ENCODE data around the gene KRTAP9-3. TPM values are rescaled to one million over a fixed set of nuclear protein-coding genes. Genes with fewer than 3 reads are reported as not detected.
"Not testable (repeated sequence)": the region's sequence is repeated elsewhere in the genome, so short reads cannot be mapped to it uniquely, and the experiment has no call there.

Gene KRTAP9-3
- total and polyA plus RNA-seq, 8 donors = not detected

DNA sequence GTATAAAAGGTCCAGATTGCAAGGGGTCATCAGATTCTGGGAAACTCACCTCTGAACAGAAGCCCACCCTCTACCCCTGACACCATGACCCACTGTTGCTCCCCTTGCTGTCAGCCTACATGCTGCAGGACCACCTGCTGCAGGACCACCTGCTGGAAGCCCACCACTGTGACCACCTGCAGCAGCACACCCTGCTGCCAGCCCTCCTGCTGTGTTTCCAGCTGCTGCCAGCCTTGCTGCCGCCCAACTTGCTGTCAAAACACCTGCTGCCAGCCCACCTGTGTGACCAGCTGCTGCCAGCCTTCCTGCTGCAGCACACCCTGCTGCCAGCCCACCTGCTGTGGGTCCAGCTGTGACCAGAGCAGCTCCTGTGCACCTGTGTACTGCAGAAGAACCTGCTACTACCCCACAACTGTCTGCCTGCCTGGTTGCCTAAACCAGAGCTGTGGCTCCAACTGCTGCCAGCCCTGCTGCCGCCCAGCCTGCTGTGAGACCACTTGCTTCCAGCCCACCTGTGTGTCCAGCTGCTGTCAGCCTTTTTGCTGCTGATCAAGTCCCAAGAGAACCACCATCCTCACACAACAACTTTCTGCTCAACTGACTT, 17.5 kb downstream of the KRTAP9-3 start, which contains the start of gene KRTAP9-4:
Gene KRTAP9-4 (plus strand): TSS at position 51 of the 604 bp plus-strand sequence. CDS start 34 bp downstream, at position 85.
- FAIRE-seq; H3K36me3 ChIP-seq; ATAC-seq; H3K27me3 ChIP-seq; intact Hi-C loops (cut with DNase I); H3K9me3 ChIP-seq; H3K4me3 ChIP-seq; H3K4me1 ChIP-seq; H3K27ac ChIP-seq: not testable (repeated sequence)
- 44 to 61% methylated on average over 1 to 2 of the region's 2 CpGs for WGBS, 2 donors
- DNase-seq = peak in 1 of 6 donors; percentile 15

GRCh38 chr17:41251261-41251660, 19.0 kb downstream of the KRTAP9-3 start:
- WGBS, 2 donors = 78 to 82% methylated on average over 1 of the region's 1 CpG
- no peak for ATAC-seq
- intact Hi-C loops (cut with DNase I) = no loop called here

DNA sequence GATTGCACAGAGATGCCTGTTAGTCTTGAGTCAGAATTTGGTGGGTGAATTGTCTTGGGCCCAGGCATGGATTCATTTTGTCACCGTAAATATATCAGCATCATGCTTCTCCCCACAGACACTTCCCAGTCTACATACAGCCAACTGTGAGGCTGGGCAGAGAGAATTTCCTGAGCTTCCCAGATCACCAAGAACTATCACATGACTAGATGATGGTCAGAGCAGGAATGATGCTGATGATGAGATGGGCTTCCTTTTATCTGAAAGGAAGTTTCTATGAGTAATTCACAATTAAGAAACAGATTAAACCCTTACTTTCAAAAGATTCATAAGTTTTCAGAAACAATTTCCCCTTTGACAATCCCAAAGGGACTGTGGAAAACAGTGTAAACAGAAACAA, 22.6 kb downstream of the KRTAP9-3 start:
- FAIRE-seq (no peak), DNase-seq (no peak), ATAC-seq (no peak)
- Histone ChIP-seq H3K9me3 (no peaks in the 10 kb centered on the region), H3K4me1 (no peaks in the 10 kb centered on the region), H3K4me3 (no peak overlapping the region), H3K27me3 (no peaks in the 10 kb centered on the region), H3K27ac (no peak overlapping the region), H3K36me3 (no peaks in the 10 kb centered on the region)
- WGBS, 2 donors = 0 to 52% methylated on average over 1 of the region's 1 CpG
- intact Hi-C loops (cut with DNase I) = no loop called here
- no peak for TF ChIP-seq CTCF (IDR thresholded peaks at IDR 0.05)

More at GRCh38 chr17:41251261-41251660, 19.0 kb downstream of the KRTAP9-3 start:
- H3K36me3 ChIP-seq = no peaks in the 10 kb centered on the region
- H3K4me1 ChIP-seq = no peaks in the 10 kb centered on the region
- no peaks in the 10 kb centered on the region for H3K9me3 ChIP-seq
- no peak overlapping the region for H3K4me3 ChIP-seq
- H3K27me3 ChIP-seq = no peaks in the 10 kb centered on the region
- no peak for TF ChIP-seq CTCF (IDR thresholded peaks at IDR 0.05)
- FAIRE-seq (no peak), DNase-seq (no peak)
- H3K27ac ChIP-seq = no peak overlapping the region

GRCh38 chr17:41255381-41256290, 23.4 kb downstream of the KRTAP9-3 start, which contains the start of gene KRTAP9-9:
TSS of gene KRTAP9-9 (plus strand) at chr17:41255384.
- H3K9me3 ChIP-seq; H3K27me3 ChIP-seq; H3K27ac ChIP-seq; ATAC-seq; intact Hi-C loops (cut with DNase I); H3K4me3 ChIP-seq; H3K4me1 ChIP-seq; H3K36me3 ChIP-seq; FAIRE-seq: not testable (repeated sequence)
- DNase-seq = peak in 1 of 6 donors; percentile 18
- WGBS, 2 donors = 52 to 53% methylated on average over 5 of the region's 5 CpGs

GRCh38 chr17:41256291-41256685, 24.0 kb downstream of the KRTAP9-3 start:
- Histone ChIP-seq H3K36me3 (no peaks in the 10 kb centered on the region), H3K4me1 (no peaks in the 10 kb centered on the region), H3K27ac (no peak overlapping the region), H3K9me3 (no peaks in the 10 kb centered on the region), H3K4me3 (no peak overlapping the region), H3K27me3 (no peaks in the 10 kb centered on the region)
- DNase-seq (no peak), ATAC-seq (no peak), FAIRE-seq (no peak)
- intact Hi-C loops (cut with DNase I) = no loop called here
- no peak for TF ChIP-seq CTCF (IDR thresholded peaks at IDR 0.05)
- WGBS, 2 donors = 87% methylated on average over 1 of the region's 1 CpG

Measured in pancreas (tissue), 10 donors.